ENCODE results near the gene CHERP. TPM values are rescaled to one million over a fixed set of nuclear protein-coding genes. Genes with fewer than 3 reads are reported as not detected.

Gene CHERP
- polyA plus RNA-seq, 1 experiment: 4.0 TPM

DNA sequence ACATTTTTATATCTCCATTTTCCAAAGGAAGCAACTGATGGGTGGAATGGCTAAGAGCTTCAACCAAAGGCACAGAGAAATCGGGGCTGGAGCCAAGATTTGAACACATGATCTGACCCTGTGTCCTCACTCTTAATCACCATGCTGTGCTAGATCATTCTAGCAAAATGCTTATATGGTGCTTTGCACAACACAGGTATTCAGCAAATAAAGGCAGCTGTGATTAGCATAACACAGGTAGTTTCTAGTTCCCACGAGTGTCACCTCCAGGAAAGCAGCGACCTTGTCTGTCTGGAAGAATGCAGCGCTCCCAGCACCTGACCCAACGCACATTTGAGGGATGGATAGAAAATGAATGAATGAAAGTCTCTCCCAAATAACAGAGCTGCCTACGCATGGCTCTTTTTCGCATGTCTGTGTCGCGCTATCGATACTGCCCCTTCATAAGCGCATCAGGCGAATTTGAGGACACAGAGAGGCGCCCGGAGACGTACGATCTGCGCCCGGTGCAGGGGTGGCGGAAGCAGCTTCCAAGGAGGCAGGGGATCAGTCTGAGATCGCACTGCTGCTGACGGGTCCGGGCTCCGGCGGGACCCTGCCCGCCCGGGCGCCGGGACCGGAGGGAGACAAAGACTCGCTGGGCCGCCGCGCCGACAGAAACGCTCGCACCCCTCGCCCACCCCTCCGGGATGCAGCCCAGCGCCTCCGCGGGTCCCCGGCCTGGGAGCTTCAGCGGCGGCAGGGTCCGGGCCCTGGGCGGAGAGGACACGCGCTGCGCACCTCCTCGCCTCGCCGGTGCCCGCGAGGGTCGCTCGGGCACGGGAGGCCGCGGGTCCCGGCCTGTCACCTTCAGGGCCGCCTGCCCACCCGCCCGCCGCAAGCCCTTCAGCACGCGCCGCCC is 71.1 kb downstream of the CHERP start:
- no peaks in the 10 kb centered on the region for H3K27me3 ChIP-seq (ENCODE audit: control insufficient read depth, insufficient read depth, low read length)
- TF ChIP-seq, protein P1, sequence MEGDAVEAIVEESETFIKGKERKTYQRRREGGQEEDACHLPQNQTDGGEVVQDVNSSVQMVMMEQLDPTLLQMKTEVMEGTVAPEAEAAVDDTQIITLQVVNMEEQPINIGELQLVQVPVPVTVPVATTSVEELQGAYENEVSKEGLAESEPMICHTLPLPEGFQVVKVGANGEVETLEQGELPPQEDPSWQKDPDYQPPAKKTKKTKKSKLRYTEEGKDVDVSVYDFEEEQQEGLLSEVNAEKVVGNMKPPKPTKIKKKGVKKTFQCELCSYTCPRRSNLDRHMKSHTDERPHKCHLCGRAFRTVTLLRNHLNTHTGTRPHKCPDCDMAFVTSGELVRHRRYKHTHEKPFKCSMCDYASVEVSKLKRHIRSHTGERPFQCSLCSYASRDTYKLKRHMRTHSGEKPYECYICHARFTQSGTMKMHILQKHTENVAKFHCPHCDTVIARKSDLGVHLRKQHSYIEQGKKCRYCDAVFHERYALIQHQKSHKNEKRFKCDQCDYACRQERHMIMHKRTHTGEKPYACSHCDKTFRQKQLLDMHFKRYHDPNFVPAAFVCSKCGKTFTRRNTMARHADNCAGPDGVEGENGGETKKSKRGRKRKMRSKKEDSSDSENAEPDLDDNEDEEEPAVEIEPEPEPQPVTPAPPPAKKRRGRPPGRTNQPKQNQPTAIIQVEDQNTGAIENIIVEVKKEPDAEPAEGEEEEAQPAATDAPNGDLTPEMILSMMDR (IDR thresholded peaks at IDR 0.05; ENCODE audit: insufficient read depth, low read depth, low read length): no peak
- no peak for DNase-seq (ENCODE audit: low read depth)

DNA sequence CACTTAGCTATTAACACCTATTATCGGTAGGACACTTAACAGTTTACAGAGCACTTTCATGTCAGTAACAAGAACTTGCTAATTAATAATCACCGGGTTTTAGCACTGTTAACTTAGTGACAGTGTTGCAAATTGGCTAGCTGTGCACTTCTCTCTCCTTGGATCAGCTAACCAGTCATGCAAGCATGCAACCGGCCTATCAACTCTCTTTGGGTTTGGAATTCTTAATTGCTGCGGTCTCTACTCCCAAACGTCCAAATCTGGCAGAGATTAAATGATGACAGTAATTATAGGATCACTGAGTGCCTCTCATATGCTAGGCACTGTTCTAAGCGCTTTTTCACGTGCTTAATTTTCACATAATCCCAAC is 71.7 kb downstream of the CHERP start:
- Histone ChIP-seq H3K4me3 (ENCODE audit: low read depth, low read length) (peak overlapping the region; percentile 83), H3K27me3 (ENCODE audit: control insufficient read depth, insufficient read depth, low read length) (no peaks in the 10 kb centered on the region), H3K36me3 (ENCODE audit: control insufficient read depth, insufficient read depth, low read length) (no peaks in the 10 kb centered on the region)
- ChIA-PET CTCF (interaction anchor here (0.6 to 1.6 kb wide), 3 partner anchors 8 to 661 kb away, joined by 4 read pairs; no protein-coding TSS in a partner anchor), POLR2A (no interaction called here)
- DNase-seq (ENCODE audit: low read depth): no peak
- TF ChIP-seq, protein P1 (IDR thresholded peaks at IDR 0.05; ENCODE audit: insufficient read depth, low read depth, low read length): no peak

More for the DNA sequence above, 71.1 kb downstream of the CHERP start:
- CTCF ChIA-PET: interaction anchor here (1.5 to 1.6 kb wide), 2 partner anchors 9 to 35 kb away, joined by 4 read pairs; no protein-coding TSS in a partner anchor
- POLR2A ChIA-PET: no interaction called here
- peak overlapping the region; percentile 83 for H3K4me3 ChIP-seq (ENCODE audit: low read depth, low read length)
- H3K36me3 ChIP-seq (ENCODE audit: control insufficient read depth, insufficient read depth, low read length): no peaks in the 10 kb centered on the region

Small RNA genes within 50 kb of the gene (small RNA-seq; reads per million reads assigned to genes)
- not detected for gene RN7SL146P (ENCODE audit: insufficient read length, low read depth, low replicate concordance)

Other genes with a start within 250 kb of the CHERP start
- gene KLF2, start 217.6 kb downstream of the CHERP start, polyA plus RNA-seq (2011; rRNA removed): 1.7 and 1.8 TPM in 2 replicates
- gene EPS15L1, start 70.5 kb downstream of the CHERP start, polyA plus RNA-seq (2011; rRNA removed): 9.4 and 12.8 TPM in 2 replicates
- gene CALR3, start 46.3 kb downstream of the CHERP start, polyA plus RNA-seq (2011; rRNA removed): not detected in 2 replicates
- 2.8 and 3.4 TPM in 2 replicates for gene C19orf44, start 46.0 kb downstream of the CHERP start, polyA plus RNA-seq (2011; rRNA removed)
- gene SLC35E1, start 30.0 kb upstream of the CHERP start, polyA plus RNA-seq (2011; rRNA removed): 35.2 and 55.6 TPM in 2 replicates
- 2.9 and 3.9 TPM in 2 replicates for gene MED26, start 85.8 kb upstream of the CHERP start, polyA plus RNA-seq (2011; rRNA removed)
- gene SMIM7, start 117.7 kb upstream of the CHERP start, polyA plus RNA-seq (2011; rRNA removed): 61.4 and 104 TPM in 2 replicates
- gene TMEM38A, start 118.7 kb upstream of the CHERP start, polyA plus RNA-seq (2011; rRNA removed): 1.2 and 1.6 TPM in 2 replicates
- gene NWD1, start 177.4 kb upstream of the CHERP start, polyA plus RNA-seq (2011; rRNA removed): not detected in 2 replicates